ENCODE measurements around the gene GAL3ST1.

GAL3ST1 gene

DNA sequence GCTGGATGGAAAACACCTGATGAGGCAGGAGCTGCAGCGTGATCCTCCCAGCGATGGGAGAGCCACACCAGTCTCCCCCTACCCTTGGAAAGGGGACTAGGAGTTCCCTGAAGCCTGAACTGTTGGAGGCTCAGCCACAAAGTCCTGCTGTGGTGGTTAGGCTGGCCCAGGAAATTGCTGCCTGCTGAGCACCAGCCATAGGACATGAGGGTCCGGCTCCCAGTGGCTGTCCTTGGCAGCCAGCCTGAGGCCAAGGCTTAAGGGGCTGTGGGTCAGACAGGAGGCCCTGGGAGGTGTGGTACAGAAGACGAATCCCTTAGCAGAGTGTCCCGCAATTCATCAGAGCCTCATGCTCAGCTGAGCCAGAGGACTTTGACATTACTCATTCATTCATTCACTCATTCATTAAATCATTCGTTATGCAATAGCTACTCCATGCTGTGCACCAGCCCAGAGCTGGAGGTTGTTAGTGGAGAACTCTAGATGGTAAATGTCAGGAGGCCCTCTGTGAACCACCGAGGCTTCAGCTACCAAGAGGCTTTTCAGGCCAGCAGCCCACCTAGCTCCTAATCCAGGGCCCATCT lies 54.5 kb downstream of the GAL3ST1 start:
- no peak overlapping the region for H3K4me3 ChIP-seq (replicated peaks in 1 of 2; ENCODE audit: low read depth in 2 of 2, low read length in 2 of 2)
- TF ChIP-seq, protein P1, sequence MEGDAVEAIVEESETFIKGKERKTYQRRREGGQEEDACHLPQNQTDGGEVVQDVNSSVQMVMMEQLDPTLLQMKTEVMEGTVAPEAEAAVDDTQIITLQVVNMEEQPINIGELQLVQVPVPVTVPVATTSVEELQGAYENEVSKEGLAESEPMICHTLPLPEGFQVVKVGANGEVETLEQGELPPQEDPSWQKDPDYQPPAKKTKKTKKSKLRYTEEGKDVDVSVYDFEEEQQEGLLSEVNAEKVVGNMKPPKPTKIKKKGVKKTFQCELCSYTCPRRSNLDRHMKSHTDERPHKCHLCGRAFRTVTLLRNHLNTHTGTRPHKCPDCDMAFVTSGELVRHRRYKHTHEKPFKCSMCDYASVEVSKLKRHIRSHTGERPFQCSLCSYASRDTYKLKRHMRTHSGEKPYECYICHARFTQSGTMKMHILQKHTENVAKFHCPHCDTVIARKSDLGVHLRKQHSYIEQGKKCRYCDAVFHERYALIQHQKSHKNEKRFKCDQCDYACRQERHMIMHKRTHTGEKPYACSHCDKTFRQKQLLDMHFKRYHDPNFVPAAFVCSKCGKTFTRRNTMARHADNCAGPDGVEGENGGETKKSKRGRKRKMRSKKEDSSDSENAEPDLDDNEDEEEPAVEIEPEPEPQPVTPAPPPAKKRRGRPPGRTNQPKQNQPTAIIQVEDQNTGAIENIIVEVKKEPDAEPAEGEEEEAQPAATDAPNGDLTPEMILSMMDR (IDR thresholded peaks at IDR 0.05; ENCODE audit: low read depth, low read length), result no peak
- no peak for DNase-seq (ENCODE audit: low read depth in 2 of 2)

DNA sequence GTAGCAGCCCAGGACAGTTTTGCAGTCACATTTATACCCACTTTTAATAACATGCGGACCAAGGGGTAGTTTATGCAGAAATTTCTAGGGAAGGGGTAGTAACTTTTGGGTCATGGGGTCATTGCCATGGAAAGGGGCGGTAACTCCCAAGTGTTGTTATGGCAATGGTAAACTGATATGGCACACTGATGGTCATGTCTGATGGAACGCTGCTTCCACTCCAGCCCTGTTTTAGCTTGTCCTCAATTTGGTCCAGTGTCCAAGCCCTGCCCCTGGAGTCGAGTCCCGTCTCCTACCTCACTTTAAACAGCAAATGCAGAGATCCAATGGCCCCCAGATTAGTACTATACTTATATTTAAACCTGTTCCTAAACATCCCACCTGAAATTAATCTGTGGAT lies 57.7 kb downstream of the GAL3ST1 start:
- no peak for DNase-seq (ENCODE audit: low read depth in 2 of 2)
- H3K4me3 ChIP-seq (replicated peaks in 1 of 2; ENCODE audit: low read depth in 2 of 2, low read length in 2 of 2), result no peak overlapping the region
- TF ChIP-seq, protein P1 (IDR thresholded peaks at IDR 0.05; ENCODE audit: low read depth, low read length), result no peak

DNA sequence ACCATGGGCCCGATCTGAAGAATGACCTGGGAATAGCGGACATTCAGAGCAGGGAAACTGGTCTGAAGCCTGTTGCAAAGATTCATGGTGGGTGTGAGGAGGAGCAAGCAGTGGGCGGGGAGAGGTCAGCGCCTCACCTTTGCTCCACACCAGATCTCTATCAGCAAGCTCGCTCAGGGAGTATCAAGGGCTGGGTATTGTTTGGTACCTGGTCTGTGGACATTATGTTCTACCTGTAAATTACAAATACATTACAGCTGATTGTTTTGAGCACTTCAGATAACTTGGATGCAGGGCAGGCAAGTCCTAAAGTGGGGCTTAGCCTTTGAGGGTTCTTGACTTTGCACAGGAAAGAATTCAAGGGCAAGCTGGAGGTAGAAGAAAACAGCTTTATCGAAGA lies 58.2 kb downstream of the GAL3ST1 start:
- TF ChIP-seq, protein P1 (IDR thresholded peaks at IDR 0.05; ENCODE audit: low read depth, low read length), result no peak
- H3K4me3 ChIP-seq (replicated peaks in 1 of 2; ENCODE audit: low read depth in 2 of 2, low read length in 2 of 2), result no peak overlapping the region
- no peak for DNase-seq (ENCODE audit: low read depth in 2 of 2)

DNA sequence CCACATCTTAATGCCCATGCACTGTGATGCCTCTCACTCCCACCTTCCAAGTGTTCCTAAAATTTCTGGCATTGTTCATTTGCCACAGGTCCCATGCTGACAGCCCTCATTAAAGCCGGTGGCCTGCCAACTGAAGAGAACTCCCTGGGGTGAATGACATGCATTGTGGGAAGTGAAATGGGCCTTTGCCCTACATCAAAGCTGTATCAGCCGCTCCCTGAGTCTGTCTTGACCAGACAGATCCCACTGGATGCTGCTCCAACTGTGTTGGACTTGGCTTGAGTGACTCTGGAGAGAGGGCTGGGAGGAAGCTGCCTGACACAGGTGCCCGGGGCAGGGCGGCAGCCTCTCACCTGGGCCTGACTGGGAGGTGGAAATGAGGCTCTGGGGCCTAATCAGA lies 60.2 kb downstream of the GAL3ST1 start:
- TF ChIP-seq, protein P1 (IDR thresholded peaks at IDR 0.05; ENCODE audit: low read depth, low read length), result no peak
- no peak overlapping the region for H3K4me3 ChIP-seq (replicated peaks in 1 of 2; ENCODE audit: low read depth in 2 of 2, low read length in 2 of 2)
- DNase-seq (ENCODE audit: low read depth in 2 of 2), result no peak

DNA sequence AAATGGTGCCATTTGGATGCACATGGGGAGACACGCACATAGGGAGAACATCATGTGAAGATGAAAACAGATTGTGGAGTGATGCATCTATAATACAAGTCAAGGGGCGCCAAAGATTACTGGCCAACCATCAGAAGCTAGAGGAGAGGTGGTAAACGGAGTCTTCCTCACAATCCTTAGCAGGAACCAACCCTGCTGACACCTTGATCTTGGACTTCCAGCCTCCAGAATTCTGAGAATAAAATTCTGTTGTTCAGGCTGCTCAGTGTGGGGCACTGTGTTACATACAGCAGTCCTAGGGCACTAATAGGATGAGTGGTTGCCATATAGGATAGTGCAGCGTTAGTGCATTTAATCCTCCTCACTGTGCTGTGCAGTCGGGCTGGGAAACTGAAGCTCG lies 61.0 kb downstream of the GAL3ST1 start:
- no peak overlapping the region for H3K4me3 ChIP-seq (replicated peaks in 1 of 2; ENCODE audit: low read depth in 2 of 2, low read length in 2 of 2)
- TF ChIP-seq, protein P1 (IDR thresholded peaks at IDR 0.05; ENCODE audit: low read depth, low read length), result no peak
- no peak for DNase-seq (ENCODE audit: low read depth in 2 of 2)

DNA sequence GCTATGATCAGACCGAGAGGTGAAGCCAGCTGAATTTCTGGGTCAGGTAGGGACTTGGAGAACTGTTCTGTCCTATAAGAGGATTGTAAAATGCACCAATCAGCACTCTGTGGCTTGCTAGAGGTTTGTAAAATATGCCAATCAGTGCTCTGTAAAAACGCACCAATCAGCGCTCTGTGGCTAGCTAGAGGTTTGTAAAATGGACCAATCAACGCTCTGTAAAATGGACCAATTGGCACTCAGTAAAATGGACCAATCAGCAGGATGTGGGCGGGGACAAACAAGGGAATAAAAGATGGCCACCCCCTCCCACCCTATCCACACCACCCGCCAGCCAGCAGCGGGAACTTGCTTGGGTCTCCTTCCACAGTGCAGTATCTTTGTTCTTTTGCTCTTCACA lies 62.6 kb downstream of the GAL3ST1 start:
- H3K4me3 ChIP-seq (replicated peaks in 1 of 2; ENCODE audit: low read depth in 2 of 2, low read length in 2 of 2), result no peak overlapping the region
- TF ChIP-seq, protein P1 (IDR thresholded peaks at IDR 0.05; ENCODE audit: low read depth, low read length), result no peak
- DNase-seq (ENCODE audit: low read depth in 2 of 2), result no peak

DNA sequence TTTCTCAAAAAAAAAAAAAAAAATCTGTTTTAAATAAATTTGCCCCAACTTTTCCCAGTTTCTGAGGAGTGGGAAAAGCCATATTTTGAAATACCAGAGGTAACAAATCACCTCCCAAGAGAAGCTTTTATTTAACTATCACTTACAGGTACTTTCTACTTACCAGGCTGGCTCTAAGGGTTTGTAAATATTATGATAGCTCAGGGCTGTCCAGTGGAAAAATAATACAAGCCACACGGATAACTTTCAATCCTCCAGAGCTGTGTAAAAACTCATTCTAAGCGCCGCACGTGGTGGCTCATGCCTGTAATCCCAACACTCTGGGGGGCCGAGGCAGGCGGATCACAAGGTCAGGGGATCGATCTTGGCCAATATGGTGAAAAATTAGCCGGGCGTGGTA lies 63.4 kb downstream of the GAL3ST1 start:
- DNase-seq (ENCODE audit: low read depth in 2 of 2), result no peak
- no peak overlapping the region for H3K4me3 ChIP-seq (replicated peaks in 1 of 2; ENCODE audit: low read depth in 2 of 2, low read length in 2 of 2)
- TF ChIP-seq, protein P1 (IDR thresholded peaks at IDR 0.05; ENCODE audit: low read depth, low read length), result no peak
